ENCODE data around the gene SNAP47. TPM values are rescaled to one million over a fixed set of nuclear protein-coding genes. Genes with fewer than 3 reads are reported as not detected.

SNAP47 gene
- total and polyA plus RNA-seq, 2 experiments from 2014 or later: 29.3 to 40.1 TPM

GRCh38 chr1:227767401-227768124 lies 32.3 kb downstream of the SNAP47 start:
- H3K27ac ChIP-seq: no peak overlapping the region
- no peaks in the 10 kb centered on the region for H3K36me3 ChIP-seq (ENCODE audit: low read depth)
- no peak overlapping the region for H3K4me3 ChIP-seq
- no peak for DNase-seq
- TF ChIP-seq EZH2 (IDR thresholded peaks at IDR 0.05; ENCODE audit: insufficient read depth, poor library complexity, severe bottlenecking): no peak
- no peak for TF ChIP-seq EZH2phosphoT487 (IDR thresholded peaks at IDR 0.05; ENCODE audit: insufficient read depth, low read depth)
- H3K9me2 ChIP-seq (ENCODE audit: insufficient read depth): no peaks in the 10 kb centered on the region
- H3K4me1 ChIP-seq (ENCODE audit: insufficient read depth): peaks cover 12% of the 10 kb centered on the region; the same call in 1 of the 2 replicates
- H3K9ac ChIP-seq: no peak overlapping the region
- H3K4me2 ChIP-seq (ENCODE audit: unreplicated experiment): no peak overlapping the region
- no peaks in the 10 kb centered on the region for H3K9me3 ChIP-seq (ENCODE audit: low read depth)
- H4K20me1 ChIP-seq (ENCODE audit: insufficient read depth): no peaks in the 10 kb centered on the region
- H3F3A ChIP-seq (ENCODE audit: insufficient read depth): no peaks in the 10 kb centered on the region
- in situ Hi-C loops (cut with MboI): loop anchor here (10.0 kb wide), 1 partner anchor 187 kb away; no protein-coding TSS in a partner anchor
- 98 to 99% methylated on average over 6 of the region's 6 CpGs for WGBS, 2 experiments (ENCODE audit: low coverage in 1 of 2, low lambda C conversion rate in 2 of 2, missing lambda C conversion rate in 2 of 2)
- no peak overlapping the region for H2AFZ ChIP-seq
- H3K27me3 ChIP-seq (replicated peaks; ENCODE audit: insufficient read depth): no peaks in the 10 kb centered on the region
- peaks cover 3% of the 10 kb centered on the region; the same call in 1 of the 2 replicates for H3K79me2 ChIP-seq (ENCODE audit: insufficient read depth)

GRCh38 chr1:227768125-227768439 lies 32.8 kb downstream of the SNAP47 start:
- H4K20me1 ChIP-seq (ENCODE audit: insufficient read depth): no peaks in the 10 kb centered on the region
- no peak overlapping the region for H3K4me3 ChIP-seq
- no peaks in the 10 kb centered on the region for H3K9me3 ChIP-seq (ENCODE audit: low read depth)
- peaks cover 3% of the 10 kb centered on the region; the same call in 1 of the 2 replicates for H3K79me2 ChIP-seq (ENCODE audit: insufficient read depth)
- no peak overlapping the region for H2AFZ ChIP-seq
- no peaks in the 10 kb centered on the region for H3F3A ChIP-seq (ENCODE audit: insufficient read depth)
- 97 to 98% methylated on average over 7 of the region's 7 CpGs for WGBS, 2 experiments (ENCODE audit: low coverage in 1 of 2, low lambda C conversion rate in 2 of 2, missing lambda C conversion rate in 2 of 2)
- no peak overlapping the region for H3K9ac ChIP-seq
- peaks cover 7% of the 10 kb centered on the region; the same call in 1 of the 2 replicates for H3K4me1 ChIP-seq (ENCODE audit: insufficient read depth)
- no peak for DNase-seq
- H3K9me2 ChIP-seq (ENCODE audit: insufficient read depth): no peaks in the 10 kb centered on the region
- TF ChIP-seq EZH2 (IDR thresholded peaks at IDR 0.05; ENCODE audit: insufficient read depth, poor library complexity, severe bottlenecking) (no peak), EZH2phosphoT487 (IDR thresholded peaks at IDR 0.05; ENCODE audit: insufficient read depth, low read depth) (no peak)
- in situ Hi-C loops (cut with MboI): loop anchor here (10.0 kb wide), 1 partner anchor 187 kb away; no protein-coding TSS in a partner anchor
- H3K27ac ChIP-seq: no peak overlapping the region
- no peaks in the 10 kb centered on the region for H3K36me3 ChIP-seq (ENCODE audit: low read depth)
- no peaks in the 10 kb centered on the region for H3K27me3 ChIP-seq (replicated peaks; ENCODE audit: insufficient read depth)
- H3K4me2 ChIP-seq (ENCODE audit: unreplicated experiment): no peak overlapping the region

- in situ Hi-C loops (cut with MboI): loop anchor here (10.0 kb wide), 1 partner anchor 186 kb away; no protein-coding TSS in a partner anchor
- no peak for DNase-seq
- Histone ChIP-seq H4K20me1 (ENCODE audit: insufficient read depth) (no peaks in the 10 kb centered on the region), H3K27me3 (replicated peaks; ENCODE audit: insufficient read depth) (no peaks in the 10 kb centered on the region), H3K9ac (no peak overlapping the region), H3K36me3 (ENCODE audit: low read depth) (no peaks in the 10 kb centered on the region), H3K27ac (no peak overlapping the region), H2AFZ (no peak overlapping the region), H3K79me2 (ENCODE audit: insufficient read depth) (peaks cover 3% of the 10 kb centered on the region; the same call in 1 of the 2 replicates), H3F3A (ENCODE audit: insufficient read depth) (no peaks in the 10 kb centered on the region), H3K4me1 (ENCODE audit: insufficient read depth) (0 out of 2 replicates have a peak, but pooled peaks cover 6% of the 10 kb centered on the region), H3K9me3 (ENCODE audit: low read depth) (no peaks in the 10 kb centered on the region), H3K4me3 (no peak overlapping the region), H3K4me2 (ENCODE audit: unreplicated experiment) (no peak overlapping the region), H3K9me2 (ENCODE audit: insufficient read depth) (no peaks in the 10 kb centered on the region)
- TF ChIP-seq EZH2phosphoT487 (IDR thresholded peaks at IDR 0.05; ENCODE audit: insufficient read depth, low read depth): no peak
- no peak for TF ChIP-seq EZH2 (IDR thresholded peaks at IDR 0.05; ENCODE audit: insufficient read depth, poor library complexity, severe bottlenecking)
- WGBS, 2 experiments (ENCODE audit: low coverage in 1 of 2, low lambda C conversion rate in 2 of 2, missing lambda C conversion rate in 2 of 2): 98% methylated on average over 6 of the region's 6 CpGs
Measured at GRCh38 chr1:227768640-227769039, 33.4 kb downstream of the SNAP47 start.

- 85 to 92% methylated on average over 18 to 20 of the region's 20 CpGs for WGBS, 2 experiments (ENCODE audit: low coverage in 1 of 2, low lambda C conversion rate in 2 of 2, missing lambda C conversion rate in 2 of 2)
- Histone ChIP-seq H2AFZ (no peak overlapping the region), H3K9me3 (ENCODE audit: low read depth) (no peaks in the 10 kb centered on the region), H3K9ac (no peak overlapping the region), H3F3A (ENCODE audit: insufficient read depth) (no peaks in the 10 kb centered on the region), H3K36me3 (ENCODE audit: low read depth) (no peaks in the 10 kb centered on the region), H4K20me1 (ENCODE audit: insufficient read depth) (no peaks in the 10 kb centered on the region), H3K9me2 (ENCODE audit: insufficient read depth) (no peaks in the 10 kb centered on the region), H3K27me3 (replicated peaks; ENCODE audit: insufficient read depth) (no peaks in the 10 kb centered on the region), H3K4me1 (ENCODE audit: insufficient read depth) (0 out of 2 replicates have a peak, but pooled peaks cover under 1% of the 10 kb centered on the region), H3K4me3 (no peak overlapping the region), H3K27ac (no peak overlapping the region), H3K4me2 (ENCODE audit: unreplicated experiment) (no peak overlapping the region), H3K79me2 (ENCODE audit: insufficient read depth) (peaks cover 3% of the 10 kb centered on the region; the same call in 1 of the 2 replicates)
- in situ Hi-C loops (cut with MboI): loop anchor here (10.0 kb wide), 1 partner anchor 186 kb away; no protein-coding TSS in a partner anchor
- no peak for DNase-seq
- TF ChIP-seq EZH2phosphoT487 (IDR thresholded peaks at IDR 0.05; ENCODE audit: insufficient read depth, low read depth) (no peak), EZH2 (IDR thresholded peaks at IDR 0.05; ENCODE audit: insufficient read depth, poor library complexity, severe bottlenecking) (no peak)
Measured at GRCh38 chr1:227769047-227769935, 34.1 kb downstream of the SNAP47 start.

Data from GM23248 (cell line).